KG1 (cell line): ENCODE data around the gene ADORA1.

Experiments
- DNase-seq: peaks from one replicate; lab custom pipeline; 2025; lab: John Stamatoyannopoulos, UW

The ADORA1 gene

DNA sequence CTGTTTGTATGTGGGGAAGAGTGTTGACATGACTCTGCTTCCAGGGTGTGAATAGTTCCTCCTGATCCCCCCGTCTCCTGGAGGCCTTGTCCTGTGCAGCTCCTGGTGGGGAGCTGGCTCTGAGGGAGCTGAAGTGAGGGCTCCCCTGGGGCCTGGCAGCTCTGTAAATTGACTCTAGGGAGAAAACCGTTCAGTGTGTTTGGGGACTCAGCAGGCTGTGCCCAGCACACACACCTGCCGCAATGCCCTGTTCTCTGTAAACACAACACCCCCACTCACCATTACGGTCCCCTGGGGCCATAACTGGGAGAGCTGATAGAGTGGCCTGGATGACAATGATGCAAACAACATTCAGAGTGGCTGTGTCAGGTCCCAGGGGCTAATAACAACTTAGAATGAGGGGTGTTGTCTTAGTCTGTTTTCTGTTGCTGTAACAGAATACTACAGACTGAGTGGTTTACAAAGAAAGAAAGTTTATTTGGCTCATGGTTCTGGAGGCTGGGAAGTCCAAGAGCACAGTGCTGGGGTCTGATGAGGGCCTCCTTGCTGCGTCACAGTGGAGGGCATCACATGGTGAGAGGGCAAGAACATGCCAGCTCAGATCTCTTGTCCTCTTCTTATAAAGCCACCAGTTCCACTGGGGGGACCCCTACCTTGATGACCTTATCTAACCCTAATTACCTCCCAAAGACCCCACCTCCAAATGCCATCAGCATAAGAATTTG lies 15.3 kb downstream of the ADORA1 start:
- no peak for DNase-seq

DNA sequence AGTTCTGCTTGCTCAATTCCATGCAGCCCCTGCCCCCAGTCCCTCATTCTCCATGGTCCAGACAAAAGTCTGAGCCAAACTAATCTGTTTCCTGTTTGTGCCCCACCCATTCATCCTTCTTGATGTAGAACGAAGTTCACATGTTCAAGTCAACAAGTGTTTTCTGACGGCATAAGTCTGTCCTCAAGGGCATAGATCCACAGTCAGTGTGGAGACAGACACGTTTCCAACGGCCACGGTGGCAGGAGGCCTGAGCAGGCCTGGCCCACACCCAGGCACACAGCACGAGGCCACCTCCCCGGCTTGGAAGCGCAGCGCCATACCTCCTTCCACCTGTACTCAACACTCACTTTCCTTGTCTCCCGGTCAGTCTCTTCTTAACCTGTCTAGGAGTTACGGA lies 16.1 kb downstream of the ADORA1 start:
- no peak for DNase-seq

DNA sequence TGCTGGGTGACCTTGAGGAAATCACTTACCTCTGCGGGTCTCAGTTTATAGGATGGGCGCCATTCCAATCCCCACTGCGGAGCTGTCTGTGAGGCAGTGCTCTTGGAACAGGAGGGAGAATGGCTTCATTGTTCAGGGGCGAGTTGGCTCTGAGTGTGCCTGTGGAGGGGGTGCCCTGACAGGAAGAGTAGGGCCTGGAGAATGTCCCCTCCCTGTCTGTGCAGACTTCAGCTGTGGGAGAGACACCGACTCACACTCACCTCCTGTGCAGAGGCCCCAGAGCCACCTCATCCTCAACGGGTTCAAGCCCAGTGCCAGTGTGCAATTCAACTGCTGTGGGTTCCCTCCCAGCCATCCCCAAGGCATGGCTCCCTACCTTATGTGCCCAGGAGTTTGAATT lies 17.1 kb downstream of the ADORA1 start:
- DNase-seq: no peak

DNA sequence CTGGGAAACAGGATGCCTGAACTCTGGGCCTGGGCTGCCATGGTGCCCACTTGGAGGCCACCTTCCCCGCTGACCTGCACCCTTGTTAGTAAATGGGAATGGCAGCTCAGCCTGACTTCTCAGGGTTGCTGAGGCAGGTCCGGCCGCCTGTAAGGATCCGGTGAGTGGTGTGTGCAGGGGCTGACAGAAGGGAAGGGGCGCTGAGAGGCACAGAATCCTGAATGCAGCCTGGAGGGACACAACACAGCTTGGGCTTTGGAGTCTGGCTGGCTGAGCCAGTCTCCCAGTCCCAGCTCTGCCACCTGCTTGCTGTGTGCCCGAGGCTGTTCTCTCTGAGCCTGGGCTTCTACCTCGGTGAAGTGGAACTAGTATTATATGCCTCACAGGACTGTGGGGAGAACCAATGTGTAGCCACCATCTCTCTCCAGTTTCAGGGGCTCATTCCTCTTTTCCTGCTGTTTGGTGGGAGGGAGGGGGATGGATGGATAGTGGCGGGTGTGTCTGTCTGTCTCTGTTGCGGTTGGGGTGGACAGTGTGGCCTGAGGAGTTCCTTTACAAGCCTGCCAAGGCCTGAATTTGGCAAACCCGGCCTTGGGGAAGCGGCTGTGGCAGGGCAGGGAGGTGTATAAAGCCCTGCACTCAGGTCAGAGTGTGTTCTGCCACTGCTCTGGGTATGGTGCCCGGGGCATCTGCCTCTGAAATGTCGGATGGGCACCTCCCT lies 18.0 kb downstream of the ADORA1 start:
- no peak for DNase-seq

DNA sequence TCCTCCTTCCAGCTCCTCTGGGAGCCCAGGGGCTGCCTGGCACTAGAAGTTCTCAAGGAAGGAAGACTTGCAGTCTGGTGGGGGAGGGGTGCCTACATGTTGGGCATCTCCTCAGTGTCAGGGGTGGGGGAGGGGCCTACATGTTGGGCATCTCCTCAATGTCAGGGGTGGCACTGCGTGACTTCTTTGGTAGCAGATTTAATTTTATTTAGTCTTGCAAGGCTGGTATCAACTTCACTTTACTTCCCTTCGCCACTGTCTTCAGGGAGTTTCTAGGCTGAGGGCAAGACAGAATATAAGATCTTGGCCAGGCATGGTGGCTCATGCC lies 18.5 kb downstream of the ADORA1 start:
- DNase-seq: no peak

DNA sequence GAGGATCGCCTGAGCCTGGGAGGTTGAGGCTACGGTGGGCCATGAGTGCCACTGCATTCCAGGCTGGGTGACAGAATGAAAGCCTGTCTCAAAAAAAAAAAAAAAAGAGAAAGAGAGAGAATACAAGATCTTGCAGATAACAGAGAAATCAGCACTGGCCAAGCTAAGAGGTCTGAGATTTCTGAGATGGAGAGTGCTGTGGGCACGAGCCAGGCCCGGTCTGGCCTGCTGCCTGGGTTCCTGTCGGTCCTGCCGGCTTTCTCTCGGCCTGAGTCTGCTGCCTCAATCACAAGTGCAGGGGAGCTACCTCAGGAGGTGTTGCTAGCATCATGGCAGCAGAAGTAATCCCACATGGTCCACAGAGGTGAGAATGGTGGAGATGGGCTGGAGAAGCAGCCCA lies 19.0 kb downstream of the ADORA1 start:
- no peak for DNase-seq

DNA sequence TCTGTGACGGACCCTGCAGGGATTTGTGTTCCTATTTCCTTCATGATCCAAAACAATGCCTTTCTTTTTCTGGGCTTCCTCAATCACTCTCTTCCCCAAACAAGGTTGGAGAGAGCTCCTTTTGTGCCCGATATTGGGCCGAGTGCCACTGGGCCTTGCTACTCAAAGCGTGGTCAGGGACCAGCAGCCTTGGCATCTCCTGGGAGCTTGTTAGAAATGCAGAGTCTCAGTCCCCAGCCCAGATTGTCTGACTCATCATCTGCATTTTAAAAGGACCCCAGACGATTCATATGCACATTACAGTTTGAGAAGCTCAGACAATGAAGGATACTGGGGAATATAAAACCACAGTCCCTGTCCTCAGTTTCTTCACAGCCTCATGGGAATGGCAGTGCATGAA lies 19.9 kb downstream of the ADORA1 start:
- no peak for DNase-seq

DNA sequence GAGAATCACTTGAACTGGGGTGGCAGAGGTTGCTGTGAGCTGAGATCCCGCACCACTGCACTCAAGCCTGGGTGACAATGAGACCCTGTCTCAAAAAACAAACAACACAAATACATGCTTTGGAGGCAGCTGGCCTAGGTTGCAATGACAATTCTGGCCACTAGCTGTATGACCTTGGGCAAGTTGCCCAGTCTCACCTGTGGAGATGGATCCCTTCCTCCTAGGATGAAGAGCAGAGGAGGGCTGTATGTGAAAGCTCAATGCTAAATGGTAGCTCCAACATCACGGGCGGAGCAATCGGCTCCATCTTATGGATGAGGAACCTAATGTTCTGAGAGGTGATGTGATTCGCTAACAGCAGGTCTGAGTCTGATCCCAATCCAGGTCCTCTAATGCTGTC lies 20.6 kb downstream of the ADORA1 start:
- DNase-seq: no peak

DNA sequence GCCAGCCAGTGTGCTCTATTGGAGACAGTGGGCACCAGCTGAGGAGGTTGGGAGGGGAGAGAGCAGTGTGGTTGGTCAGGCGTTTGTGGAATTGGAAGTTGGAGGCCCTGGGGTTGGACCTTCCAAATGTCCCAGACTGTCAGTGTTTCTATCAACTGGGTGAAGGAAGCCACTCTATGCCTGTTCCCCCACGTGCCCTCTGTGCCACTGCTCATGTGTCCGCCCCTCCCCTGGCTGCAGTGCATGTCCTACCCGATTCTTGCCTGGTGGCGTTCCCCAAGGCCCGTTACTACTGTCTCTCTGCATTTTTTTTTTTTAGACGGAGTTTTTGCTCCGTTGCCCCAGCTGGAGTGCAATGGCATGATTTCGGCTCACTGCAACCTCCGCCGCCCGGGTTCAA lies 21.1 kb downstream of the ADORA1 start:
- DNase-seq: no peak

DNA sequence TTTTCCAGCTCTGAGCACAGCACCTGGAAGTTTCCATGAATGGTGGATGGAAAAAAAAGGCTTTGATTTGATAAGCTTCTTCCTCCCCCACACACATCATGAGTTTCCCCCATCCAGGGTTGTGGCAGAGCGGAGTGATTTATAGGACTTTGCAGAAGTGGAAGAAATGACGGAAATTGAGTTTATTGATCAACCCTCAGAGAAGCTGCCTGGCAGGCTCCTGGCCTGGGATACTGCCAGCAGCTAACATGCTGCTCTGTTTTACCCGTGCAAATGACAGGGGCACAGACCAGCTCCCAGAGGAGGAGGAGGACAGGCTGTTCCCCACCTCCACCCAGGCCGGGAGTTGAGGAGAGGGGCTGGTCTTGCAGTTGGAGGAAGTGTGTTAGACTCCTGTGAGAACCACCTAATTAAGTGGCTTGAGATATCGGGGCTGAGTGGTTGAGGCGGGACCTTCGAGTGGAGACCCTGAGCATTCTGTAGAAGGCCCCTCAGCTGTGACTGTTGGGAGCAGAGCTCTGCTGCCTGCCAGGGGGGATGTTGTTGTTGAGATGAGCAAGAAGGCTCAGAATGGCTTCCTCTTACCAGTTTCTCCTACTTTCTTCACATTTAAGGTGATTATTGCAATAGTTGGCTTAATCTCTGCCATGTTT lies 21.8 kb downstream of the ADORA1 start:
- no peak for DNase-seq

DNA sequence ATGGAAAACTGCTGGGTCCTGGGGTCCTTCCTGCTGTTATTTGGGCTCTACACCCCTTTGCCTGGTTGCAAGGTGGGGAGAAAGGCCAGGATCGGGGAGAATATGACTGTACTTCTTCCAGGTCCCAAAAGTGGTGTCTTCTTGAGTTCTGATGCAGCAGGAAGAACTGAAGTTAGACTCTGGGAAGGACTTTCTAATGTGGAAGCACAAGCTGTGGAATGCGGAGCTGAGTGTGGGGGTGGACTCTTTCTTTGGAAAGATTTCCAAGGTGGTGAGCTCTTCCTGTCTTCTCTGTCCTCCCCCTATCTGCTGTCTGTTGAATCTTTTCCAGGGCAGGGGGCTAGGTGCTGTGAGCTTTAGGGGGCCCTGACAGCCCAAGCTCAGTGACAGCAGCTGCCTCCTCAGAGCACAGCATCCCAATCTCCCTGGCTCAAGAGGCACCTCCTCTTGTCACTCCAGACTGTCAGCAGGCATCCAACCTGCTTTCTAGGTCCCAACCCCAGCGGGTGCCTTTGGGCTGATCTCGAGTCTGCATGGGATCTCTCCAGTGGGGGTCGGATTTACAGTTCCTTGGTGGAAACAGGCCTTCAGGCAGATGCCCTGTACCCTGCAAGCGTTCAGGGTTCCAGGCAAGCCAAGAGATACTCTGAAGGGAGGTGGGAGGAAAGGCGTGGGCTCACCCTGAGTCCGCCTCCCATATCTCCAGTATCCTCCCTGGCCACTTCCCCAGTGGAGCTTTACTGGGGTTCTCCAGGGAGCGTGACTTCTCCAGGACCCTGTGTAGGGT lies 23.2 kb downstream of the ADORA1 start:
- DNase-seq: no peak

DNA sequence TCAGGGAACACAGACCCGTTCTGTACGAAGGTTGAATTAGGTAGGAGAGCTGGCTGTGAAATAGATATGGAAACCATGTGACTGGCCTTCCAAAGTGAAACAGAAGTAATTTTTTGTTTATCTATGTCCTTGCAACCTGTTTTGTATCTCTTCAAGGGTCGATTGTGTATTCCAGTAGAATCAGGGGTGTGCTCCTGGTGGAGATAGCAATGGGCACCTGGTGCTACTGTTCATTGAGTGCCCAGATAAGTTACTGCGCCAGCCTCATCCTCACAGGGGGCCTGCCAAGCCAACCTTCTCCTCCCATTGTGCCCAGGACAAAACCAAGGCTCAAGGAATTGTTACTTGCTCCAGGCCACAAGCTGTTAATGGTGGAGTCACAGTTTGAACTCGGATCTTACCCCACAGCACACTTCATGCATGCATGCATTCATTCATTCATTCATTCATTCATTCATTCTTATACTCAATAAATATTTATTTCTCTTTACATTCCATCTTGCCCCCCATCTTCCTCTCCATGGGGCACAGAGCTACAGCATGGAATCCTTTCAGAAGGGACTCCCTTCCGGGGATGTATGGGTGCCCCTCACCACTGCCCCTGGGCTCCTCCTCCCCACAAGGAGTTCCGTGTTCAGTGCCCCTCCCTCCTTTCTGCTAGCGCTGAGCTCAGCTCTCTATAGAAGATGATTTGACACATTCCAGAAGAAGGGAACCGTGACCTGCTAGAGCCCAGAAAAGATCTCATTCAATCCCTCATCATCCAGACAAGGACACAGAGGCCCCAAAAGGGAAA lies 24.0 kb downstream of the ADORA1 start:
- DNase-seq: no peak

DNA sequence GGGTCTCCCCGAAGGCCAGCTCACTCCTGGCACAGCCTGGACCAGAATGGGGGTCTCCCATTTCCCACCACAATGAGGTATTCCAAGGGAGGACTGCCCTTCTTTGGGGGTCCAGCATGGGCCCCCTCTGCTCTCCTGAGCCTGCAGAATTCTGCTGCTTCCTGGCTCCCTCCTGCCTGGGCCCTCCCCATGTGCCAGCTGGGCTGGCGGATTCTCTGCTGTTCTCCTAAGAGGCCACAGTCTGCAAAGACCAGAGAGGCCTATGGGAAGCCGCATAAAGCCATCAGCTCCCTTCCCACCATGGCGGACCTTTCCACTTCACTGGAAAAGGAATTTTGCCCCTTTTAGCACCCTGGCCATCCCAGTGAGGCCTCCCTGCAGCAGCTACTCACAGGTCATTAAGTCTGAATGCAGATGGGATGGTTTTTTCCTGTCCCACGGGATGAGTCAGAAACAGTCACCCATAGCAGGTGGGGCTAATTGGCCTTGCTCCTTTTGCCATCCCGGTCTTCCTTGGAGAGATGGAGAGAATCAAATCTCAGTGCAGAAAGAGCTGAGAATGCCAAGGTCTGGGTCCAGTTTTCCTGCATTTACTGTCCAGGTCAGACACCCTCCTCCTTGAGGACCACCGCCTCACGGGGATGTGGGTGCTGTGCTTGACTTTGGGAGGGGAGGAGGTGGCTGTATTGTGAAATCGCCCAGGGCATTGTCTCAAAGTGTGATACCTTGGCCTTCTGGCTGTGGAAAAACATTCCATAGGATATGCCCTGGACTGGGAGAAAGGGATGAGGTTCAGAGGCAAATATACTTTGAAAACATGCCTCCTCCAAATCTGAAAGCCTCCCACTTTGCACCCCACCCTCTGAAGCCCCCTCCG lies 24.9 kb downstream of the ADORA1 start:
- no peak for DNase-seq

DNA sequence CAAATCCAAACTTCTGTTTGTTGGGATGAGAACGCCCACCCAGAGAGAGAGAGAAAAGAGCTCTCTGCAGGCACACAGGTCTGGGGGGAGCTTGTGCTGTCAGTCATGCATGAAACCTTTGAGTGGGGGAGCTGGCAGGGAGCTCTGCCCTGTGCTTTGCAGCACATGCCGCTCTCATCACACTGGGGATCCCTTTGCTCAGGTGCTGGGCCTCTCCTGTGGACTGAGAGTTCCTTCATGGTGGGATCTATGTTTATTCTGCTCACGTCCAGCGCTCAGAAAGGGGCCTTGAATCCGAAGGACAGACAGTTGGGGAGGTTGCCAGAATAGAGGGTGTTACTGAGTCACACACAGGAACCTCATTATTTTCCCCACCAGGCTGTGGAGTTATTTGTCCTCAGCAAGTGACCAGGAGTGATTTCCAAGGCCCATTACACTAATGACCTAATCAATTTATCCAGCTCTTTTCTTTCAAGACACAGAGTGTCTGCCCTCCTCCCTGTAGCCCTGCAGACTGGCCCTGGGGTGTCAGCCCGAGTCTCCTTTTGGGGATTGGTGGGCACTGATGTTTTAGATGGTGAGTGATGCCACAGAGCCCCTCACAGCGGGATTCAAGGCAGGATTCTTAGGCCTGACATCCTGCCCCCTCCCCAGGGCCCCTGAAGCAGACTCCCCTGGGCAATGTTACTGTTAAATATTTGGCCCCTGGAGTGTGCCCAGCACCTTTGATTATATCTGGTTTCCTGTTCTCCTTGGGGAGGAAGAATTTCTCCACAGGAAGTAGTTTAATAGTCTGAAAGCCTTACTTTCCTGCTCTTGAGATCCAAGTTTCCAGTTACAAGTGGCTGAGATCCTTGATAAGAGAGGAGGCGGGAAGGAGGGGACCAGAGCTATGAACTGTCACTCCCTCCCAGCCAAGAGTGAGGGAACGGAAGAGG lies 25.8 kb downstream of the ADORA1 start:
- DNase-seq: no peak

DNA sequence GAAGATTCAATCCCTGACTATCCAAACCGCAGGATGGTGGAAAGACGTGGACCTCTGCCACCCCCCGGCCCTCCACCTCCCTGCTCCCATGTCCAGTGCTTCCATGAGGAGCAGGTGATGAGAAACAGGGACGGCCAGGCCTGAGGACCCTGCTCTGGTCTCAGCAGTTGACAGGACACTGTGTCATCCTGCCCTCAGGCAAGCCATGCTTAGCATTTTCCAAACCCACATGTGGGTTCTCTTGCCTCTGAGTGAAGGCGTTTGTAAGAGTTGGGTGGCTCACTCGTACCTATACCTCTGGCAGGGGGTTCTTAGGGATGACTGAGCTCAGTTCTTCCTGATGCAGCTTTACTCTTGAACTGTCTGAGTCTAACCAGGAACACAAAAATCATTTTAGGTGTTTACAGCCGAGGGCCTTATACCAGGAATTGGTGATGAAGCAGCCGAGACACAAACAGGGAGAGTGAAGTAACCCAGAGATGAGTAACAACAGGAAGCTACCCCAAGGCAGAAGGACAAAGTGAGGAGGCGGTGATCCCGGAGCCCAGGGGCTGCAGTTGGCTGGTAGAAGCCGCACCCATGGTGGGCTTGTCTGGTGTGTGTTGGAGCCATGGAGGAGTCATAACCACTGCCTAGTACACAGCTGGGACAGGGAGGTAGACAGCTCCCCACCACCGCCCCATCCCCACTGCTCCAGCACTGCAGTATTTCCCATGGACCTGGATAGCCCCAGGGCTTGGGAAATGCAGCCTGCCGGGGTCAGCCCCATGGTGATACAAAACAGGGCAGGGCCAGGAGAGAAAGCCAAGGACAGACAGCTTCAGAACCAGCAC lies 26.7 kb downstream of the ADORA1 start:
- no peak for DNase-seq

DNA sequence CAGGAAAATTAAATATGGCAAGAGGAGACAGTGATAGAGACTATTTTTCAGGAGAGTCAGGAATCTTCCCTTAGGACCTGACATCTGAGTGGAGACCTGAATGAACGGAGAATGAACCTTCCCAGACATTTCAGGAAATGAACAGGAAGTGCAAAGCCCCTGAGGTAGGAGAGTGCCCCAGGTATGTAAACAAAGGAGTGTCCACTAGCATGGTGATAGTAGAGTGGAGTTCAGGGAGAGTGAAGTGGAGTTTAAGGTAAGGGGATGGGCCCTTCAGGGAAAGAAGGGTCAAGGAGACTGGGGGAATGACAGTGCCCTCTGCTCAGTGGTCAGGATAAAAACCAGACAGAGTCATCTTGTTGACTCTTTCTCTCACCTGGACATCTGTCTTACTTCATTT lies 28.8 kb downstream of the ADORA1 start:
- DNase-seq: no peak

DNA sequence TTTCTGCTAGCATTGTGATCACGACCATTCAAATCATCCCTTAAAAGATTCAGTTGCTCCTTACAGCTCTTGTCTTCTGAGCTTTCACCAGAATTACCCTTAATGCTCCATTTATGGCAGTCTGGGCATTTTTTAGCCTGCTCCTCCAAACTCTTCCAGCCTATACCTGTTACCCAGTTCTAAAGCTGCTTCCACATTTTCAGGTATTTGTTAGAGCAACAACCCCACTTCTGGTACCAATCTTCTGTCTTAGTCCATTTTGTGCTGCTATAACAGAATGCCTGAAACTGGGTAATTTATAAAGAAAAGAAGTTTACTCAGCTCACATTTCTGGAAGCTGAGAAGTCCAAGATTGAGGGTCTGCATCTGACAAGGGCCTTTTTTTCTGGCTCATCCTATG lies 30.9 kb downstream of the ADORA1 start:
- no peak for DNase-seq

DNA sequence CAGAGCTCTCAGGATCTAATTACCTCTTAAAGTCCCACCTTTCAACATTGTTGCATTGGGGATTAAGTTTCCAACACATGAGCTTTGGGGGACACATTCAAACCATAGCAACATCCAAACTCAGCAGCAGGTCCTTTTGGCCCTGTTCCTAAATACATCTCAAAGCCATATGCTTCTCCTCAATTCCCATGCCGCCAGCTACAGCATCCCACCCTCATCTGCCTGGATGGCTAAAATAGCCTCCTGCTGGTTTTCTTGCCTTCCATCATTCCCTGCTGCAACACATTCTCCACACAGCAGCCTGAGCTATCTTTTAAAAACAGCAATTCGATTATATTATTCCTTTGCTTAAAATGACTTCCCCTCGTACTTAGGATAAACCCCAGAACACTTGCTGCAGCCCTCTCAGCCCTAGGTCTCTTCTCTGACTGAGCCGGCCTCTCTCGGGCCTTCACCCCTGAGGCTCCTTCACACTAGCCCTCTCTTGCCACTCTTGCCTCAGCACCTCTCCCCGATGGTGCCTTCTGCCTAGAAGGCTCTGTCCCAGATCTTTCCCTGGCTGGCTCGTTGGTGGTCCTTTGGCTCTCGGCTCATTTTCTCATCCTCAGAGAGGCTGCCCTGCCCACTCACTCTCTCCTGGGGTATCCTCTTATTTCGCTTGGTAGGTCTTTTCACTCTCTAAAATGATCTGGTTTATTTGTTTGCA lies 31.6 kb downstream of the ADORA1 start:
- DNase-seq: no peak
